ENCODE measurements around the gene ERICH6B. TPM values are rescaled to one million over a fixed set of nuclear protein-coding genes. Genes with fewer than 3 reads are reported as not detected.

The ERICH6B gene
- polyA plus RNA-seq, 1 experiment: not detected

DNA sequence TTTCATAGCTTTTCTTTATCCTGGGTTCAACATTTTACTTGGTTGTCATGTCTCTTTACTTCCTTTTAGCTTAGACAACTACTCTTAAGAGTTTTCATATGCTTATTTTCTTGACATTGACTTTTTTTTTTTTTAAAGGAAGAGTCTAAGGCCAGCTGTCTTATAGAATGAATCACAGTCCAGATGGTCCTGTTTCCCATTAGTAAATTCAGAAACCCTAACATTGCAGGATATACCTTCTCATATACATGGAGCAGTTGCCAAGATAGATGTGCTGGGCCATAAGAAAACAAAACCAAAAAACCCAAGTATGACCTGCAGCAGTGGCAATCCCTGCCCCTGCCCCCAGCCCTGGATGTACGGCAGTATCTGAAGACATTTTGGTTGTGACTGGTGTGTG is 78.0 kb downstream of the ERICH6B start:
- POLR2A ChIA-PET: no interaction called here
- Histone ChIP-seq H3K36me3 (ENCODE audit: control insufficient read depth, insufficient read depth, low read length) (peaks cover 12% of the 10 kb centered on the region), H3K27me3 (ENCODE audit: control insufficient read depth, insufficient read depth, low read length) (no peaks in the 10 kb centered on the region), H3K4me3 (ENCODE audit: low read depth, low read length) (no peak overlapping the region)
- CTCF ChIA-PET: interaction anchor here (0.6 to 1.6 kb wide), 2 partner anchors 27 to 772 kb away, joined by 3 to 4 read pairs; no protein-coding TSS in a partner anchor
- no peak for DNase-seq (ENCODE audit: low read depth)
- TF ChIP-seq, protein P1, sequence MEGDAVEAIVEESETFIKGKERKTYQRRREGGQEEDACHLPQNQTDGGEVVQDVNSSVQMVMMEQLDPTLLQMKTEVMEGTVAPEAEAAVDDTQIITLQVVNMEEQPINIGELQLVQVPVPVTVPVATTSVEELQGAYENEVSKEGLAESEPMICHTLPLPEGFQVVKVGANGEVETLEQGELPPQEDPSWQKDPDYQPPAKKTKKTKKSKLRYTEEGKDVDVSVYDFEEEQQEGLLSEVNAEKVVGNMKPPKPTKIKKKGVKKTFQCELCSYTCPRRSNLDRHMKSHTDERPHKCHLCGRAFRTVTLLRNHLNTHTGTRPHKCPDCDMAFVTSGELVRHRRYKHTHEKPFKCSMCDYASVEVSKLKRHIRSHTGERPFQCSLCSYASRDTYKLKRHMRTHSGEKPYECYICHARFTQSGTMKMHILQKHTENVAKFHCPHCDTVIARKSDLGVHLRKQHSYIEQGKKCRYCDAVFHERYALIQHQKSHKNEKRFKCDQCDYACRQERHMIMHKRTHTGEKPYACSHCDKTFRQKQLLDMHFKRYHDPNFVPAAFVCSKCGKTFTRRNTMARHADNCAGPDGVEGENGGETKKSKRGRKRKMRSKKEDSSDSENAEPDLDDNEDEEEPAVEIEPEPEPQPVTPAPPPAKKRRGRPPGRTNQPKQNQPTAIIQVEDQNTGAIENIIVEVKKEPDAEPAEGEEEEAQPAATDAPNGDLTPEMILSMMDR (IDR thresholded peaks at IDR 0.05; ENCODE audit: insufficient read depth, low read depth, low read length): no peak

DNA sequence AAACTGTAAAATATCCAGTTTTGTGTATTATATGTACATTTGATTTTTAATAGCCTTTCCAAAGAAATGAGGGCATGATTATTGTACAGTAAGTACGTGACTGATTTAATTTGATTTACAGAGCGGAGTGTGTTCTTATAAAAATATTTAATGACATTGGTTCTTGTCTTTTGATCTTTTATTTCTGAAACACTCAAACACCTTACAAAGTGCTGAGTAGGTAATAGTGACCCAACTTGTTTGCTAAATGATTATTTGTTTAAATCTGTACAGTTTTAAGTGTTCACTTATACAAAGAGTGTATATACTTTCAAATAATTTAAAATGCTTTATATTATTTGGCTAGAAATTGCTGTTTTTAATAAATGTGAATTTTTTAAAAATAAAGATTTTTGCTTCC is 79.3 kb downstream of the ERICH6B start:
- Histone ChIP-seq H3K36me3 (ENCODE audit: control insufficient read depth, insufficient read depth, low read length) (peaks cover 12% of the 10 kb centered on the region), H3K4me3 (ENCODE audit: low read depth, low read length) (no peak overlapping the region), H3K27me3 (ENCODE audit: control insufficient read depth, insufficient read depth, low read length) (no peaks in the 10 kb centered on the region)
- ChIA-PET CTCF (no interaction called here), POLR2A (no interaction called here)
- TF ChIP-seq, protein P1 (IDR thresholded peaks at IDR 0.05; ENCODE audit: insufficient read depth, low read depth, low read length): no peak
- no peak for DNase-seq (ENCODE audit: low read depth)

DNA sequence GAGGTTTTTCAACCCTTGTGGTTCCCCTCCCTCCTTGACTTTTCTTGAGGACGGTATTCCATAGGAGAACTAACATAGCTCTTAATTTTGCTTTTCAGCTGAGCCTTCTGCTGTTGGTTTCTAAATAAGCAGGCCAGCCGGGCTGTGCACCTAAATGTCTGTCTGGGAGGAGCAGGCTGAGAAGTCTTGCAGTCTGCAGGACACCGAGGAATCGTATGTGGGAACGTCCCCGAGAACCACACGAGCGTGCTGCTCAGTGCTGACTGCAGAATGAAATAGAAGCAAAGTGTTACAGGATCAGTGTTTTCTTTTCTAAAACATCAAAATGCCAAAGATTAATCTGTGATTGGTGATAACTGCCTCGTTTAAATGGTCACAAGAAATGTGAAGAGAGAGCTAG is 80.9 kb downstream of the ERICH6B start:
- Histone ChIP-seq H3K36me3 (ENCODE audit: control insufficient read depth, insufficient read depth, low read length) (peaks cover 14% of the 10 kb centered on the region), H3K4me3 (ENCODE audit: low read depth, low read length) (no peak overlapping the region), H3K27me3 (ENCODE audit: control insufficient read depth, insufficient read depth, low read length) (no peaks in the 10 kb centered on the region)
- POLR2A ChIA-PET: no interaction called here
- DNase-seq (ENCODE audit: low read depth): no peak
- TF ChIP-seq, protein P1 (IDR thresholded peaks at IDR 0.05; ENCODE audit: insufficient read depth, low read depth, low read length): no peak
- CTCF ChIA-PET: no interaction called here

DNA sequence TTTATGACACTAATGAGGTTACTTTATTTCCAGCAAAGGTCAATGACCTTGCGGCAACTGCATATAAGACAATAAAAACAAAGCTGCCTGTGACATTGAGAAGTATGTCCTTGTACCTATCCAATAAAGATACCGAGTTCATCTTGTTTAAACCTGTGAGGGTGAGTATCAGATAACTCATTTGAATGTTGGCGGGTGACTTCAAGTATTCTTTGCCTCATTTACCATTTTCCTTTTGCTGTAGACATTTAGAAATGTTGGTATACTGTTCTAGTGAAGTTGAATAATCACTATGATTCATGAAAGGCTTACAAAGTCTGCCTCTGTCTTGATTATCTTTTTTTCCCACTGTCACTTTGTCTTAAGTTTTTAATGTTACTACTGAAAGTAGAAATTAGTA is 85.8 kb downstream of the ERICH6B start:
- ChIA-PET CTCF (no interaction called here), POLR2A (no interaction called here)

DNA sequence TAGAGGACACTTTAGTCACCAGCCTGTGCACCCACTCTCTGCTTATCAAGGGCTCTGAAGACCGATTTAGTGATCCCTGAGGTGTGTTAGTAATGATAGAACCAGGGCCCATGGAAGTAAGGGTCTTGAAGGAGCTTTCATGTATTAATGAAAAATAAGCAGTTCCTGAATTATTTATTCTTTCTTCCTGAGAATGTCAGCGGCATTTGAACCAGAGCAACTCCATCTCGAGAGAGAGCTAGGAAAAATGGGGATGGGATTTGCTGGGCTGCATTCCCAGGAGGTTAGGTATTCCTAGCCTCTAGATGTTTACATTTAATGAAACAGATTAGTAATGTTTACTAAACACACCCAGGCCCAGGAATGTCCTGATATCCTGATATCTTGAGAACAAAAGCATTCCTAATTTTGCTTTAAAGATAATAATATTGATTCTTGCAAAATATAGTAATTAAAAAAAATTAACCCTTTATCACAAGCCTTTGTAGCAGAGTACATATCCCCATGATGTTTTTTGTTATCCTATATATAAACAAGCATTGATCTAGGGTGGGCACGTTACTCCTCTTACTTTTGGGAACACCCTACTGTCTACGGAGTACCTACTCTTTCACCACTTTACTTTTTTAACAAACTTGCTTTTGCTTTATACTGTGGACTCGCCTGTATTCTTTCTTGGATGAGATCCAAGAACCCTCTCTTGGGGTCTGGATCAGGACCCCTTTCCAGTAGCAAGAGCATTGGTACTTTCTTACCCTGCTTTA is 87.7 kb downstream of the ERICH6B start:
- TF ChIP-seq, protein P1 (IDR thresholded peaks at IDR 0.05; ENCODE audit: insufficient read depth, low read depth, low read length): no peak
- no peak overlapping the region for H3K4me3 ChIP-seq (ENCODE audit: low read depth, low read length)
- DNase-seq (ENCODE audit: low read depth): no peak
- H3K36me3 ChIP-seq (ENCODE audit: control insufficient read depth, insufficient read depth, low read length): peaks cover 4% of the 10 kb centered on the region
- ChIA-PET CTCF (no interaction called here), POLR2A (no interaction called here)
- H3K27me3 ChIP-seq (ENCODE audit: control insufficient read depth, insufficient read depth, low read length): no peaks in the 10 kb centered on the region

More for the DNA sequence above, 85.8 kb downstream of the ERICH6B start:
- Histone ChIP-seq H3K27me3 (ENCODE audit: control insufficient read depth, insufficient read depth, low read length) (no peaks in the 10 kb centered on the region), H3K4me3 (ENCODE audit: low read depth, low read length) (no peak overlapping the region), H3K36me3 (ENCODE audit: control insufficient read depth, insufficient read depth, low read length) (peaks cover 7% of the 10 kb centered on the region)
- DNase-seq (ENCODE audit: low read depth): no peak
- TF ChIP-seq, protein P1 (IDR thresholded peaks at IDR 0.05; ENCODE audit: insufficient read depth, low read depth, low read length): no peak
